K562 (cell line): ENCODE measurements around the gene UBXN10. TPM values are rescaled to one million over a fixed set of nuclear protein-coding genes. Genes with fewer than 3 reads are reported as not detected.

Experiments
- CXXC5 ChIP-seq: fragments of 250-450 bp; sonication (Bioruptor Pico); IDR thresholded peaks from 2 replicates; pipeline ENCODE4 v1.8.0; 2022; ENCODE audit warnings: inconsistent platforms, mild to moderate bottlenecking, moderate library complexity
- ETV5 ChIP-seq: sonication (generic); formaldehyde crosslinking; IDR thresholded peaks from 2 replicates; pipeline ENCODE4 v1.4.0; 2020; ENCODE audit warnings: low read depth, mild to moderate bottlenecking, missing genetic modification reagents
- GATA2 ChIP-seq: sonication (generic); formaldehyde crosslinking; IDR thresholded peaks from 2 replicates; pipeline ENCODE4 v1.4.0; 2020; ENCODE audit warnings: mild to moderate bottlenecking, missing genetic modification reagents
- MYBL2 ChIP-seq, 2 experiments: fragments of 450-650 bp in 1 of 2; sonication (generic) in 1 of 2; formaldehyde crosslinking in 1 of 2; IDR thresholded peaks; 2 replicates each; pipeline versions ENCODE4 v1.6.1 to v1.8.1; 2017 to 2022; ENCODE audit warnings: borderline replicate concordance in 1 of 2, inconsistent platforms in 1 of 2, low read depth in 1 of 2, mild to moderate bottlenecking in 1 of 2, missing genetic modification reagents in 1 of 2, moderate library complexity in 1 of 2
- MYC ChIP-seq, 2 experiments: fragments of 250-450 bp in 1 of 2; sonication (Bioruptor Pico) in 1 of 2; IDR thresholded peaks; 2 replicates each; pipeline versions ENCODE4 v1.5.1 to v1.6.1; 2012 to 2021; ENCODE audit warnings: low read depth in 2 of 2, borderline replicate concordance in 1 of 2, improper control_type of control experiment in 1 of 2, low read length in 1 of 2, mild to moderate bottlenecking in 1 of 2, moderate library complexity in 1 of 2
- NCOA6 ChIP-seq: fragments of 450-650 bp; IDR thresholded peaks from 2 replicates; pipeline ENCODE4 v1.6.1; 2017; ENCODE audit warnings: mild to moderate bottlenecking
- NFIC ChIP-seq: fragments of 450-650 bp; IDR thresholded peaks from 2 replicates; pipeline ENCODE4 v1.6.1; 2017; ENCODE audit warnings: mild to moderate bottlenecking, inconsistent platforms
- POLR2AphosphoS2 ChIP-seq: IDR thresholded peaks from 2 replicates; pipeline ENCODE4 v1.6.1; 2012; ENCODE audit warnings: low read length, improper control_type of control experiment
- POLR2H ChIP-seq: IDR thresholded peaks from 2 replicates; pipeline ENCODE4 v1.6.1; 2016; ENCODE audit warnings: missing genetic modification characterization, low read depth, mild to moderate bottlenecking, control low read depth, missing compliant biosample characterization, moderate library complexity
- SMARCA4 ChIP-seq: fragments of 450-650 bp; IDR thresholded peaks from 2 replicates; pipeline ENCODE4 v1.6.1; 2016
- SMARCB1 ChIP-seq: IDR thresholded peaks from 2 replicates; pipeline ENCODE4 v1.6.1; 2011; ENCODE audit warnings: improper control_type of control experiment, low read depth; ENCODE audit not compliant: insufficient read length
- TCF15 ChIP-seq: fragments of 250-450 bp; sonication (Bioruptor Pico); IDR thresholded peaks from 2 replicates; pipeline ENCODE4 v1.8.0; 2022; ENCODE audit warnings: moderate library complexity, mild to moderate bottlenecking, inconsistent platforms
- THRAP3 ChIP-seq: fragments of 450-650 bp; IDR thresholded peaks from 2 replicates; pipeline ENCODE4 v1.6.1; 2016; ENCODE audit warnings: mild to moderate bottlenecking, inconsistent platforms, borderline replicate concordance
- XRCC5 ChIP-seq: fragments of 200-400 bp; formaldehyde crosslinking; IDR thresholded peaks from 2 replicates; pipeline ENCODE4 v1.6.1; 2017; ENCODE audit warnings: low read depth, mild to moderate bottlenecking, low read length
- ZBTB1 ChIP-seq: sonication (generic); formaldehyde crosslinking; IDR thresholded peaks from 2 replicates; pipeline ENCODE4 v1.8.1; 2023; ENCODE audit warnings: missing genetic modification reagents, low read depth, mild to moderate bottlenecking, borderline replicate concordance
- ZBTB7A ChIP-seq: IDR thresholded peaks from 2 replicates; pipeline ENCODE4 v1.6.1; 2011; ENCODE audit warnings: low read depth, mild to moderate bottlenecking, low read length, moderate library complexity, borderline replicate concordance; ENCODE audit not compliant: control insufficient read depth
- ZC3H8 ChIP-seq: fragments of 450-650 bp; IDR thresholded peaks from 2 replicates; pipeline ENCODE4 v1.6.1; 2017
- ZKSCAN8 ChIP-seq: fragments of 200-800 bp; sonication (Bioruptor generic); IDR thresholded peaks from 2 replicates; pipeline ENCODE4 v1.6.1; 2016; ENCODE audit warnings: missing genetic modification characterization, missing compliant biosample characterization
- ZNF239 ChIP-seq: fragments of 250-450 bp; sonication (Bioruptor Pico); IDR thresholded peaks from 2 replicates; pipeline ENCODE4 v1.4.0; 2020; ENCODE audit warnings: mild to moderate bottlenecking
- ZNF76 ChIP-seq: fragments of 250-450 bp; sonication (Bioruptor Pico); IDR thresholded peaks from 2 replicates; pipeline ENCODE4 v1.4.0; 2020; ENCODE audit warnings: mild to moderate bottlenecking, moderate library complexity, borderline replicate concordance
- polyA plus RNA-seq, 8 experiments: library from polyadenylated mRNA; depleted of rRNA in 4 of 8; stranded (reverse) in 5 of 8; unstranded in 3 of 8; fragments of >200 nt; fragmentation: Nextera tagmentation in 2 of 8; fragmentation: Illumina TruSeq in 1 of 8; extraction: Ambion mirVana in 2 of 8; extraction: Trizol in 1 of 8; gene quantifications; 2 replicates each; pipeline versions ENCODE4 v1.2.1 to v1.2.3, GENCODE V29; 2011 to 2014; ENCODE audit warnings: inconsistent platforms in 1 of 8, missing spikeins in 1 of 8
- total RNA-seq, 7 experiments: library from RNA; depleted of rRNA in 6 of 7; stranded (reverse); fragments of >200 nt in 6 of 7; fragmentation: Illumina TruSeq in 2 of 7; extraction: Trizol in 2 of 7; gene quantifications; 2 replicates each; pipeline versions ENCODE4 v1.2.1 to v1.2.3, GENCODE V29; 2011 to 2021; ENCODE audit warnings: low replicate concordance in 1 of 7
- TF ChIP-seq, protein P1 (sequence below): fragments of 250-450 bp; sonication (Bioruptor Pico); IDR thresholded peaks from 2 replicates; pipeline ENCODE4 v1.5.0; 2021
- TF ChIP-seq, protein P2 (sequence below): fragments of 450-650 bp; formaldehyde crosslinking; conservative IDR thresholded peaks from 2 replicates; pipeline ENCODE4 v1.4.0; 2022; ENCODE audit warnings: mild to moderate bottlenecking, missing genetic modification characterization
- TF ChIP-seq, protein P3 (sequence below): fragments of 150-350 bp; conservative IDR thresholded peaks from 2 replicates; pipeline ENCODE4 v1.6.1; 2014; ENCODE audit warnings: low read length

The UBXN10 gene
- total and polyA plus RNA-seq, 9 of the 15 experiments (the other 6 are each of a cell fraction or from before 2014, with no cell fraction given): 10.7 to 17.7 (median 13.6) TPM

GRCh38 chr1:20179371-20180128 is 6.3 kb upstream of the UBXN10 start (continued):
- TF ChIP-seq, protein P1, sequence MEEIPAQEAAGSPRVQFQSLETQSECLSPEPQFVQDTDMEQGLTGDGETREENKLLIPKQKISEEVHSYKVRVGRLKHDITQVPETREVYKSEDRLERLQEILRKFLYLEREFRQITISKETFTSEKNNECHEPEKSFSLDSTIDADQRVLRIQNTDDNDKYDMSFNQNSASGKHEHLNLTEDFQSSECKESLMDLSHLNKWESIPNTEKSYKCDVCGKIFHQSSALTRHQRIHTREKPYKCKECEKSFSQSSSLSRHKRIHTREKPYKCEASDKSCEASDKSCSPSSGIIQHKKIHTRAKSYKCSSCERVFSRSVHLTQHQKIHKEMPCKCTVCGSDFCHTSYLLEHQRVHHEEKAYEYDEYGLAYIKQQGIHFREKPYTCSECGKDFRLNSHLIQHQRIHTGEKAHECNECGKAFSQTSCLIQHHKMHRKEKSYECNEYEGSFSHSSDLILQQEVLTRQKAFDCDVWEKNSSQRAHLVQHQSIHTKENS (CRISPR knock-in tag): no peak
- TF ChIP-seq, protein P2, sequence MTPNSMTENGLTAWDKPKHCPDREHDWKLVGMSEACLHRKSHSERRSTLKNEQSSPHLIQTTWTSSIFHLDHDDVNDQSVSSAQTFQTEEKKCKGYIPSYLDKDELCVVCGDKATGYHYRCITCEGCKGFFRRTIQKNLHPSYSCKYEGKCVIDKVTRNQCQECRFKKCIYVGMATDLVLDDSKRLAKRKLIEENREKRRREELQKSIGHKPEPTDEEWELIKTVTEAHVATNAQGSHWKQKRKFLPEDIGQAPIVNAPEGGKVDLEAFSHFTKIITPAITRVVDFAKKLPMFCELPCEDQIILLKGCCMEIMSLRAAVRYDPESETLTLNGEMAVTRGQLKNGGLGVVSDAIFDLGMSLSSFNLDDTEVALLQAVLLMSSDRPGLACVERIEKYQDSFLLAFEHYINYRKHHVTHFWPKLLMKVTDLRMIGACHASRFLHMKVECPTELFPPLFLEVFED: peak; percentile 35; the same call in 1 of the 2 replicates
- no peak for TF ChIP-seq CXXC5
- no peak for TF ChIP-seq ZNF239
- no peak for TF ChIP-seq ZBTB7A
- no peak for TF ChIP-seq GATA2 (CRISPR knock-in tag)
- no peak for TF ChIP-seq NCOA6
- 0 out of 2 replicates have a peak, but pooled peaks have one; percentile 31 for TF ChIP-seq ZC3H8
- TF ChIP-seq NFIC: no peak
- no peak for TF ChIP-seq MYC (IDR thresholded peaks at IDR 0.05; ENCODE audit: low read depth, low read length)
- no peak for TF ChIP-seq MYC (CRISPR knock-in tag; IDR thresholded peaks at IDR 0.05; ENCODE audit: borderline replicate concordance, low read depth)
- no peak for TF ChIP-seq ZBTB1
- no peak for TF ChIP-seq TCF15 (CRISPR knock-in tag)
- TF ChIP-seq, protein P3, sequence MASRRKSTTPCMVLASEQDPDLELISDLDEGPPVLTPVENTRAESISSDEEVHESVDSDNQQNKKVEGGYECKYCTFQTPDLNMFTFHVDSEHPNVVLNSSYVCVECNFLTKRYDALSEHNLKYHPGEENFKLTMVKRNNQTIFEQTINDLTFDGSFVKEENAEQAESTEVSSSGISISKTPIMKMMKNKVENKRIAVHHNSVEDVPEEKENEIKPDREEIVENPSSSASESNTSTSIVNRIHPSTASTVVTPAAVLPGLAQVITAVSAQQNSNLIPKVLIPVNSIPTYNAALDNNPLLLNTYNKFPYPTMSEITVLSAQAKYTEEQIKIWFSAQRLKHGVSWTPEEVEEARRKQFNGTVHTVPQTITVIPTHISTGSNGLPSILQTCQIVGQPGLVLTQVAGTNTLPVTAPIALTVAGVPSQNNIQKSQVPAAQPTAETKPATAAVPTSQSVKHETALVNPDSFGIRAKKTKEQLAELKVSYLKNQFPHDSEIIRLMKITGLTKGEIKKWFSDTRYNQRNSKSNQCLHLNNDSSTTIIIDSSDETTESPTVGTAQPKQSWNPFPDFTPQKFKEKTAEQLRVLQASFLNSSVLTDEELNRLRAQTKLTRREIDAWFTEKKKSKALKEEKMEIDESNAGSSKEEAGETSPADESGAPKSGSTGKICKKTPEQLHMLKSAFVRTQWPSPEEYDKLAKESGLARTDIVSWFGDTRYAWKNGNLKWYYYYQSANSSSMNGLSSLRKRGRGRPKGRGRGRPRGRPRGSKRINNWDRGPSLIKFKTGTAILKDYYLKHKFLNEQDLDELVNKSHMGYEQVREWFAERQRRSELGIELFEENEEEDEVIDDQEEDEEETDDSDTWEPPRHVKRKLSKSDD: no peak
- TF ChIP-seq XRCC5: no peak
- TF ChIP-seq ZNF76 (CRISPR knock-in tag): no peak
- no peak for TF ChIP-seq SMARCA4
- no peak for TF ChIP-seq POLR2H (tag)
- TF ChIP-seq MYBL2 (IDR thresholded peaks at IDR 0.05; ENCODE audit: low read depth): no peak
- 0 out of 2 replicates have a peak, but pooled peaks have one; percentile 70 for TF ChIP-seq MYBL2 (CRISPR knock-in tag; IDR thresholded peaks at IDR 0.05; ENCODE audit: borderline replicate concordance)
- no peak for TF ChIP-seq ETV5 (CRISPR knock-in tag)
- no peak for TF ChIP-seq SMARCB1
- no peak for TF ChIP-seq THRAP3
- no peak for TF ChIP-seq ZKSCAN8 (CRISPR knock-in tag)
- no peak for TF ChIP-seq POLR2AphosphoS2
